H1 (cell line): Measurements from ENCODE around the gene ITGA5.

Source experiments
- BRCA1 ChIP-seq: IDR thresholded peaks from 2 replicates; pipeline ENCODE4 v1.6.1; 2012; ENCODE audit warnings: low read depth, low read length, improper control_type of control experiment
- EZH2 ChIP-seq: fragments of 200-600 bp; sonication (generic); IDR thresholded peaks from 2 replicates; pipeline ENCODE4 v1.7.1; 2012; ENCODE audit warnings: low read depth, mild to moderate bottlenecking, moderate library complexity, low read length, inconsistent platforms; ENCODE audit not compliant: severe bottlenecking
- KDM1A ChIP-seq: fragments of 200-600, 300-600 bp; sonication (generic); IDR thresholded peaks from 2 replicates; pipeline ENCODE4 v1.7.1; 2016; ENCODE audit warnings: mild to moderate bottlenecking, low read length, borderline replicate concordance
- KDM5A ChIP-seq: fragments of 200-600 bp; IDR thresholded peaks from 2 replicates; pipeline ENCODE4 v1.7.1; 2012; ENCODE audit warnings: mild to moderate bottlenecking, low read length, inconsistent platforms, mixed read lengths
- POLR2AphosphoS5 ChIP-seq: IDR thresholded peaks from 2 replicates; pipeline ENCODE4 v1.6.1; 2011; ENCODE audit warnings: low read depth, low read length
- TF ChIP-seq, protein P1 (sequence below), 3 experiments: IDR thresholded peaks; 1 replicate in 2 of 3; 2 replicates in 1 of 3; pipeline versions ENCODE4 v1.5.1 to v1.6.1; 2011; ENCODE audit warnings: low read length in 3 of 3, mild to moderate bottlenecking in 3 of 3, inconsistent platforms in 2 of 3, low read depth in 1 of 3, moderate library complexity in 1 of 3; ENCODE audit not compliant: insufficient read depth in 1 of 3; ENCODE audit errors: control extremely low read depth in 1 of 3
- TF ChIP-seq, protein P2 (sequence below): IDR thresholded peaks from 2 replicates; pipeline ENCODE4 v1.6.1; 2011; ENCODE audit warnings: low read depth, mild to moderate bottlenecking, low read length; ENCODE audit not compliant: insufficient read depth

DNA sequence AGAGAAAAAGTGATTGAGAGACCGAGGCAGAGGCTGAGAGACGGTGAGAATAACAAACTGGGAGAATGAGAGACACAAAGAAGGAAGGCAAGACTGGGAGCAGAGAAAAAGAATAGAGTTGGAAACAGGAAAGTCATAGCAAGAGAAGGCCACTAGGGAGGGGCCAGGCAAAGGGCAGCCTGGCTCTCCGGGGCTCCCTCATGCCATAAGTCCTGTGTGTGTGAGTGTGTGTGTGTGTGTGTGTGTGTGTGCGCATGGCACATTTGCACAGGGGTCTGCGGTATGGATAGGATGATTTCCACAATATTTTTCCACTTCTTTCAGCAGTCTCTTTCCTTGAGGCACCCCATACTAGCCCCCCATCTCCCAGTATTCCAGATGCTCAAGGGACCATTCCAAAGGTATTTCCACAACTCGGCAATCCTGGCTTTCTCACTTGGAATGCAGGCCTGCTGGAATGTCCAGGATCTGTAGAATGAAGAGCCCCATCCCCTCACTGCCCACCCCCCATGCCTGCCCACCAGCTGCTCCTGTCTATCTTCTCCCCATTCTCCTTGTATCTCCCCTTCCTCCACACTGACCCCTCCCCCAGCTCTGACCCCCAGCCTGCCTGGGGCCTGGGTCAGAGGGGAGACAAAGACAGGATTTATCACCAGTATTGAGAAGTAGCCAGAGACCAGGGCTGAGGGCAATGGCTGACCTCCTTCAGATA is 63.8 kb downstream of the ITGA5 start:
- TF ChIP-seq KDM5A (no peak), BRCA1 (no peak), POLR2AphosphoS5 (no peak), EZH2 (no peak), KDM1A (no peak)
- TF ChIP-seq, protein P1, sequence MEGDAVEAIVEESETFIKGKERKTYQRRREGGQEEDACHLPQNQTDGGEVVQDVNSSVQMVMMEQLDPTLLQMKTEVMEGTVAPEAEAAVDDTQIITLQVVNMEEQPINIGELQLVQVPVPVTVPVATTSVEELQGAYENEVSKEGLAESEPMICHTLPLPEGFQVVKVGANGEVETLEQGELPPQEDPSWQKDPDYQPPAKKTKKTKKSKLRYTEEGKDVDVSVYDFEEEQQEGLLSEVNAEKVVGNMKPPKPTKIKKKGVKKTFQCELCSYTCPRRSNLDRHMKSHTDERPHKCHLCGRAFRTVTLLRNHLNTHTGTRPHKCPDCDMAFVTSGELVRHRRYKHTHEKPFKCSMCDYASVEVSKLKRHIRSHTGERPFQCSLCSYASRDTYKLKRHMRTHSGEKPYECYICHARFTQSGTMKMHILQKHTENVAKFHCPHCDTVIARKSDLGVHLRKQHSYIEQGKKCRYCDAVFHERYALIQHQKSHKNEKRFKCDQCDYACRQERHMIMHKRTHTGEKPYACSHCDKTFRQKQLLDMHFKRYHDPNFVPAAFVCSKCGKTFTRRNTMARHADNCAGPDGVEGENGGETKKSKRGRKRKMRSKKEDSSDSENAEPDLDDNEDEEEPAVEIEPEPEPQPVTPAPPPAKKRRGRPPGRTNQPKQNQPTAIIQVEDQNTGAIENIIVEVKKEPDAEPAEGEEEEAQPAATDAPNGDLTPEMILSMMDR (IDR thresholded peaks at IDR 0.05; ENCODE audit: control extremely low read depth in 1 of 3, insufficient read depth in 1 of 3, low read depth in 1 of 3, low read length in 3 of 3): peak; percentile 13 to 34 (median 16); a peak in 2 of 4 replicates
- TF ChIP-seq, protein P2, sequence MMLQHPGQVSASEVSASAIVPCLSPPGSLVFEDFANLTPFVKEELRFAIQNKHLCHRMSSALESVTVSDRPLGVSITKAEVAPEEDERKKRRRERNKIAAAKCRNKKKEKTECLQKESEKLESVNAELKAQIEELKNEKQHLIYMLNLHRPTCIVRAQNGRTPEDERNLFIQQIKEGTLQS: no peak
